Right ventricle myocardium inferior (tissue), 1 donor: ENCODE data around the gene NOTCH1. TPM values are rescaled to one million over a fixed set of nuclear protein-coding genes. Genes with fewer than 3 reads are reported as not detected.
A peak's percentile ranks its signal among the peaks of the same experiment; 100 is the strongest.

Source experiments
- ATAC-seq: fragments of 200-7000 bp; cut with Tn5 transposase; one replicate; pipeline ENCODE4 v1.9.1; 2020; ENCODE audit warnings: mild to moderate bottlenecking, moderate library complexity
- DNase-seq: peaks from one replicate; pipeline ENCODE4 v3.0.0; 2021; ENCODE audit errors: missing footprints
- intact Hi-C: fragments of 100-400 bp; cut with DNase I; formaldehyde crosslinking; loops from one replicate; pipeline ENCODE4 v1.11.0; 2022
- total RNA-seq: library from RNA; stranded (reverse); fragmentation: NEBNext Ultra II Directional; extraction: Animal tissue kit (Norgen Biotek cat#: 25700); gene quantifications from one replicate; pipeline ENCODE4 v1.2.1, GENCODE V29; 2021
- donor health status: DM: no; HTN: yes; CAD: no; lungs with severe emphysema.

Gene NOTCH1
- total RNA-seq, 1 donor from 2014 or later = 18.7 TPM

GRCh38 chr9:136539427-136540421 lies 6.1 kb downstream of the NOTCH1 start:
- intact Hi-C loops = loop anchor here (2.0 to 5.0 kb wide), 2 partner anchors 29 to 88 kb away; no protein-coding TSS in a partner anchor
- peak; percentile 66 for ATAC-seq
- DNase-seq = peak; percentile 97

- peak; percentile 32 for ATAC-seq
- intact Hi-C loops = no loop called here
- no peak for DNase-seq
Observed at GRCh38 chr9:136538599-136539426, 7.0 kb downstream of the NOTCH1 start.

GRCh38 chr9:136537896-136538598 lies 7.8 kb downstream of the NOTCH1 start:
- ATAC-seq = no peak
- no peak for DNase-seq
- intact Hi-C loops = no loop called here

GRCh38 chr9:136537411-136537810 lies 8.4 kb downstream of the NOTCH1 start:
- no peak for DNase-seq
- intact Hi-C loops = no loop called here
- no peak for ATAC-seq

GRCh38 chr9:136536721-136537241 lies 9.1 kb downstream of the NOTCH1 start:
- DNase-seq (no peak), ATAC-seq (no peak)
- intact Hi-C loops = no loop called here

- intact Hi-C loops = no loop called here
- ATAC-seq = no peak
- DNase-seq = no peak
Observed at GRCh38 chr9:136536051-136536720, 9.7 kb downstream of the NOTCH1 start.

GRCh38 chr9:136535070-136535469 lies 10.8 kb downstream of the NOTCH1 start:
- DNase-seq = no peak
- no peak for ATAC-seq
- intact Hi-C loops = no loop called here

- no peak for ATAC-seq
- intact Hi-C loops = loop anchor here (5.0 kb wide), 1 partner anchor 42 kb away; no protein-coding TSS in a partner anchor
- no peak for DNase-seq
Observed at GRCh38 chr9:136534366-136534765, 11.5 kb downstream of the NOTCH1 start.

- intact Hi-C loops = loop anchor here (5.0 kb wide), 1 partner anchor 41 kb away; no protein-coding TSS in a partner anchor
- DNase-seq (peak; percentile 87), ATAC-seq (no peak)
Observed at GRCh38 chr9:136533775-136534157, 12.1 kb downstream of the NOTCH1 start.

- DNase-seq (no peak), ATAC-seq (no peak)
- intact Hi-C loops = loop anchor here (5.0 kb wide), 1 partner anchor 41 kb away; no protein-coding TSS in a partner anchor
Observed at GRCh38 chr9:136532799-136533774, 12.8 kb downstream of the NOTCH1 start.

- ATAC-seq (no peak), DNase-seq (no peak)
- intact Hi-C loops = loop anchor here (5.0 kb wide), 1 partner anchor 40 kb away; no protein-coding TSS in a partner anchor
Observed at GRCh38 chr9:136531904-136532798, 13.7 kb downstream of the NOTCH1 start.

- ATAC-seq (no peak), DNase-seq (no peak)
- intact Hi-C loops = loop anchor here (5.0 kb wide), 1 partner anchor 39 kb away; no protein-coding TSS in a partner anchor
Observed at GRCh38 chr9:136531186-136531903, 14.5 kb downstream of the NOTCH1 start.

GRCh38 chr9:136530461-136531089 lies 15.3 kb downstream of the NOTCH1 start:
- intact Hi-C loops = loop anchor here (5.0 kb wide), 1 partner anchor 38 kb away; no protein-coding TSS in a partner anchor
- no peak for ATAC-seq

More at GRCh38 chr9:136530461-136531089, 15.3 kb downstream of the NOTCH1 start:
- no peak for DNase-seq
